HepG2 (cell line): ENCODE data around the gene AXIN1. TPM values are rescaled to one million over a fixed set of nuclear protein-coding genes. Genes with fewer than 3 reads are reported as not detected.

ENCODE experiments used
- ATAC-seq: fragments of 200-7000 bp; cut with Tn5 transposase; 3 replicates; pipeline ENCODE4 v1.9.1; 2020; ENCODE audit warnings: mild to moderate bottlenecking, moderate library complexity
- BruUV-seq: library from RNA; stranded (reverse); fragments of 400-500 nt; replicated peaks from 2 replicates; lab custom pipeline; 2021; lab: Mats Ljungman, UMichigan
- CTCF ChIA-PET: fragments of 300-600 bp; formaldehyde crosslinking; extraction: SDS; loops from one replicate; lab custom pipeline; 2021; ENCODE audit warnings: low total read pairs, inconsistent platforms, low intra/inter-chr PET ratio; lab: Yijun Ruan, JAX
- POLR2A ChIA-PET: fragments of 350-600 bp; sonication (Branson Sonifier 250); formaldehyde crosslinking; loops from one replicate; lab custom pipeline; 2020; ENCODE audit warnings: antibody characterized with exemption, inconsistent platforms; lab: Yijun Ruan, JAX
- DNase-seq: peaks from one replicate; pipeline ENCODE4 v3.0.0-alpha.2; 2015; ENCODE audit warnings: low spot score
- FAIRE-seq: peaks from 3 replicates; lab custom pipeline; 2011; peaks lifted over from hg19 to GRCh38; lab: Jason Lieb, UNC
- H2AFZ ChIP-seq: one replicate; pipeline ENCODE4 v1.6.1; 2011; ENCODE audit warnings: low read length, inconsistent platforms
- H3K27ac ChIP-seq: fragments of 300-600 bp; 3 replicates; pipeline ENCODE4 v1.8.0; 2011; ENCODE audit warnings: mixed run types, mild to moderate bottlenecking, mixed read lengths, low read length, inconsistent platforms; ENCODE audit not compliant: insufficient read depth; ENCODE audit errors: extremely low read length
- H3K27me3 ChIP-seq, 2 experiments: fragments of 200-600 bp in 1 of 2; 2 replicates in 1 of 2; 3 replicates in 1 of 2; pipeline versions ENCODE4 v1.6.0 to v1.8.0; 2011; ENCODE audit warnings: low read length in 2 of 2, mild to moderate bottlenecking in 2 of 2, moderate library complexity in 2 of 2, inconsistent platforms in 1 of 2; ENCODE audit not compliant: insufficient read depth in 2 of 2, control insufficient read depth in 1 of 2
- H3K36me3 ChIP-seq, 2 experiments: fragments of 200-600 bp in 1 of 2; replicated peaks in 1 of 2; 2 replicates in 1 of 2; 3 replicates in 1 of 2; pipeline versions ENCODE4 v1.5.1 to v1.8.0; 2011; ENCODE audit warnings: low read length in 2 of 2, inconsistent platforms in 1 of 2; ENCODE audit not compliant: insufficient read depth in 2 of 2, control insufficient read depth in 1 of 2
- H3K4me1 ChIP-seq: 2 replicates; pipeline ENCODE4 v1.5.1; 2012; ENCODE audit warnings: low read length, inconsistent platforms; ENCODE audit not compliant: insufficient read depth
- H3K4me2 ChIP-seq: 2 replicates; pipeline ENCODE4 v1.6.0; 2011; ENCODE audit warnings: low read depth, low read length, inconsistent platforms
- H3K4me3 ChIP-seq, 3 experiments: fragments of 200-600 bp in 1 of 3; sonication (generic), shearing (Covaris generic) in 1 of 3; replicated peaks in 1 of 3; 2 replicates each; pipeline ENCODE4 v1.5.1; 2011 to 2016; ENCODE audit warnings: low read length in 3 of 3, inconsistent platforms in 2 of 3, low read depth in 2 of 3, mild to moderate bottlenecking in 2 of 3, control low read depth in 1 of 3, mixed read lengths in 1 of 3; ENCODE audit not compliant: insufficient read depth in 1 of 3
- H3K79me2 ChIP-seq: one replicate; pipeline ENCODE4 v1.6.1; 2011; ENCODE audit warnings: low read length, inconsistent platforms; ENCODE audit not compliant: insufficient read depth
- H3K9ac ChIP-seq: 2 replicates; pipeline ENCODE4 v1.6.0; 2011; ENCODE audit warnings: mild to moderate bottlenecking, low read depth, low read length, inconsistent platforms; ENCODE audit not compliant: insufficient read depth
- H3K9me3 ChIP-seq: 2 replicates; pipeline ENCODE4 v1.5.1; 2012; ENCODE audit warnings: mild to moderate bottlenecking, low read length
- H4K20me1 ChIP-seq: 2 replicates; pipeline ENCODE4 v1.6.0; 2011; ENCODE audit warnings: inconsistent platforms, mild to moderate bottlenecking, low read length, moderate library complexity; ENCODE audit not compliant: insufficient read depth
- CEBPB ChIP-seq: IDR thresholded peaks from 2 replicates; pipeline ENCODE4 v1.6.1; 2011; ENCODE audit warnings: low read depth, low read length, improper control_type of control experiment, borderline replicate concordance
- CREB1 ChIP-seq, 2 experiments: fragments of 450-650 bp in 1 of 2; IDR thresholded peaks; 2 replicates each; pipeline ENCODE4 v1.6.1; 2016 to 2017; ENCODE audit warnings: control low read depth in 1 of 2, mild to moderate bottlenecking in 1 of 2, missing compliant biosample characterization in 1 of 2, missing genetic modification characterization in 1 of 2
- ESRRA ChIP-seq: sonication (generic); formaldehyde crosslinking; IDR thresholded peaks from 2 replicates; pipeline ENCODE4 v1.5.1; 2020; ENCODE audit warnings: mild to moderate bottlenecking, low read depth, missing genetic modification reagents
- FOXC1 ChIP-seq: sonication (generic); formaldehyde crosslinking; IDR thresholded peaks from 2 replicates; pipeline ENCODE4 v1.8.0; 2022; ENCODE audit warnings: mild to moderate bottlenecking, missing genetic modification reagents, borderline replicate concordance
- HHEX ChIP-seq: IDR thresholded peaks from 2 replicates; pipeline ENCODE4 v1.6.1; 2016; ENCODE audit warnings: control low read depth
- KLF11 ChIP-seq: IDR thresholded peaks from 2 replicates; pipeline ENCODE4 v1.6.1; 2016; ENCODE audit warnings: missing compliant biosample characterization
- MAFG ChIP-seq: sonication (generic); formaldehyde crosslinking; IDR thresholded peaks from 2 replicates; pipeline ENCODE4 v1.5.1; 2020; ENCODE audit warnings: mild to moderate bottlenecking, missing genetic modification reagents
- PHF8 ChIP-seq: sonication (generic); formaldehyde crosslinking; IDR thresholded peaks from 2 replicates; pipeline ENCODE4 v1.5.0; 2020; ENCODE audit warnings: missing genetic modification reagents
- ZNF180 ChIP-seq: sonication (generic); formaldehyde crosslinking; IDR thresholded peaks from 2 replicates; pipeline ENCODE4 v1.4.0; 2020; ENCODE audit warnings: low read depth, missing genetic modification reagents, borderline replicate concordance
- ZNF317 ChIP-seq: sonication (generic); formaldehyde crosslinking; IDR thresholded peaks from 2 replicates; pipeline ENCODE4 v1.5.0; 2020; ENCODE audit warnings: mild to moderate bottlenecking, missing genetic modification reagents
- ZNF83 ChIP-seq: sonication (generic); formaldehyde crosslinking; IDR thresholded peaks from 2 replicates; pipeline ENCODE4 v1.4.0; 2020; ENCODE audit warnings: missing genetic modification reagents, mild to moderate bottlenecking, borderline replicate concordance
- WGBS: methylation state at CpG from one replicate; pipeline ENCODE4 v1.1.6; 2017; ENCODE audit warnings: low lambda C conversion rate; 5-methylcytosine and 5-hydroxymethylcytosine counted together
- in situ Hi-C: cut with HindIII; loops from 2 replicates; pipeline ENCODE4 v1.10.0; 2017; ENCODE audit warnings: low pct_unique_long_range_greater_than_20kb; ENCODE audit not compliant: extremely low pct_ligation_motif_present
- intact Hi-C: fragments of 100-400 bp; cut with micrococcal nuclease; formaldehyde crosslinking; loops from one replicate; pipeline ENCODE4 v1.10.0; 2022; ENCODE audit not compliant: unreplicated experiment
- polyA plus RNA-seq, 8 experiments: library from polyadenylated mRNA; depleted of rRNA in 3 of 8; stranded (reverse) in 7 of 8; unstranded in 1 of 8; fragments of >200 nt; fragmentation: Illumina TruSeq in 4 of 8; extraction: Trizol in 4 of 8; gene quantifications; 2 replicates each; pipeline versions ENCODE4 v1.2.1 to v1.2.3, GENCODE V29; 2011 to 2016; ENCODE audit warnings: low read depth in 4 of 8, missing spikeins in 1 of 8, mixed read lengths in 1 of 8; ENCODE audit not compliant: insufficient read depth in 1 of 8
- total RNA-seq, 5 experiments: library from RNA; depleted of rRNA; stranded (reverse); fragments of >200 nt; fragmentation: Illumina TruSeq; extraction: Trizol; gene quantifications; 2 replicates each; pipeline ENCODE4 v1.2.3, GENCODE V29; 2016; ENCODE audit warnings: low read depth in 1 of 5
- TF ChIP-seq, protein P1 (sequence below): sonication (generic); formaldehyde crosslinking; IDR thresholded peaks from 2 replicates; pipeline ENCODE4 v1.8.0; 2022; ENCODE audit warnings: mild to moderate bottlenecking, missing genetic modification reagents, moderate library complexity
- TF ChIP-seq, protein P2 (sequence below): conservative IDR thresholded peaks from 2 replicates; pipeline ENCODE4 v1.6.1; 2018; ENCODE audit warnings: missing genetic modification reagents

AXIN1 gene
- total and polyA plus RNA-seq, 2 of the 13 experiments (the other 11 are each of a cell fraction or from before 2014, with no cell fraction given) = 24.0 to 26.0 TPM

DNA sequence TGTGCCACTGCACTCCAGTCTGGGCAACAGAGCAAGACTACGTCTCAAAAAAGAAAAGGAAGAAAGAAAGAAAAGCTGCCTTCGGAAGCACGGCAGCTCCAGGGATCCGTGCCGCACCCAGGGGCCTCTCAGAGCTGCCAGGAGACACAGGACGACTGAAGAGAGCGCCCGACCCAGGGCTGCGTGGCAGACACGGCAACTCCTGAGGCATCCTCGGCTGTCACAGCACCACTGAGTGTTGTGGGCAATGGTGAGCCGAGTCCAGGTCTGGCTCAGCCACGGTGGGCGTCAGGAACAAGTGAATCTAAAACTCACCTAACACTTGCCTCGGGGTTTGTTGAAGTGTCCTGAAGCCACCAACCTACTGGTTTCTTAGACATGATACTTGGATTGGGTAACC lies 40.8 kb downstream of the AXIN1 start:
- TF ChIP-seq CEBPB (no peak), ESRRA (CRISPR knock-in tag) (no peak), HHEX (CRISPR knock-in tag) (no peak), FOXC1 (CRISPR knock-in tag) (no peak), ZNF83 (no peak), MAFG (CRISPR knock-in tag) (no peak), KLF11 (CRISPR knock-in tag) (no peak), ZNF317 (CRISPR knock-in tag) (no peak), CREB1 (IDR thresholded peaks at IDR 0.05) (no peak), CREB1 (CRISPR knock-in tag; IDR thresholded peaks at IDR 0.05) (no peak), ZNF180 (no peak), PHF8 (CRISPR knock-in tag) (no peak)
- TF ChIP-seq, protein P1, sequence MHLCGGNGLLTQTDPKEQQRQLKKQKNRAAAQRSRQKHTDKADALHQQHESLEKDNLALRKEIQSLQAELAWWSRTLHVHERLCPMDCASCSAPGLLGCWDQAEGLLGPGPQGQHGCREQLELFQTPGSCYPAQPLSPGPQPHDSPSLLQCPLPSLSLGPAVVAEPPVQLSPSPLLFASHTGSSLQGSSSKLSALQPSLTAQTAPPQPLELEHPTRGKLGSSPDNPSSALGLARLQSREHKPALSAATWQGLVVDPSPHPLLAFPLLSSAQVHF = no peak
- TF ChIP-seq, protein P2, sequence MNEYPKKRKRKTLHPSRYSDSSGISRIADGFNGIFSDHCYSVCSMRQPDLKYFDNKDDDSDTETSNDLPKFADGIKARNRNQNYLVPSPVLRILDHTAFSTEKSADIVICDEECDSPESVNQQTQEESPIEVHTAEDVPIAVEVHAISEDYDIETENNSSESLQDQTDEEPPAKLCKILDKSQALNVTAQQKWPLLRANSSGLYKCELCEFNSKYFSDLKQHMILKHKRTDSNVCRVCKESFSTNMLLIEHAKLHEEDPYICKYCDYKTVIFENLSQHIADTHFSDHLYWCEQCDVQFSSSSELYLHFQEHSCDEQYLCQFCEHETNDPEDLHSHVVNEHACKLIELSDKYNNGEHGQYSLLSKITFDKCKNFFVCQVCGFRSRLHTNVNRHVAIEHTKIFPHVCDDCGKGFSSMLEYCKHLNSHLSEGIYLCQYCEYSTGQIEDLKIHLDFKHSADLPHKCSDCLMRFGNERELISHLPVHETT = no peak
- TF ChIP-seq, all 625 proteins: peak for 0
- POLR2A ChIA-PET = no interaction called here
- WGBS = 98% methylated on average over 15 of the region's 15 CpGs
- Histone ChIP-seq H3K9ac (no peak overlapping the region), H2AFZ (no peak overlapping the region), H3K27ac (no peak overlapping the region), H3K4me3 (no peak overlapping the region), H3K4me1 (no peaks in the 10 kb centered on the region), H3K4me2 (no peak overlapping the region), H3K36me3 (peaks cover 36 to 68% of the 10 kb centered on the region in 2 experiments), H3K27me3 (no peaks in the 10 kb centered on the region), H3K79me2 (peaks cover 15% of the 10 kb centered on the region), H4K20me1 (peaks cover 12% of the 10 kb centered on the region; the same call in 1 of the 2 replicates), H3K9me3 (no peaks in the 10 kb centered on the region)
- ATAC-seq (no peak), DNase-seq (no peak), FAIRE-seq (no peak)
- intact Hi-C loops = no loop called here
- CTCF ChIA-PET = no interaction called here
- in situ Hi-C loops = no loop called here
- no TSS peak for BruUV-seq
